ENCODE data around the gene ZNF598. TPM values are rescaled to one million over a fixed set of nuclear protein-coding genes. Genes with fewer than 3 reads are reported as not detected.

ZNF598 gene
- total and polyA plus RNA-seq, 2 experiments from 2014 or later = 8.5 to 48.6 TPM

DNA sequence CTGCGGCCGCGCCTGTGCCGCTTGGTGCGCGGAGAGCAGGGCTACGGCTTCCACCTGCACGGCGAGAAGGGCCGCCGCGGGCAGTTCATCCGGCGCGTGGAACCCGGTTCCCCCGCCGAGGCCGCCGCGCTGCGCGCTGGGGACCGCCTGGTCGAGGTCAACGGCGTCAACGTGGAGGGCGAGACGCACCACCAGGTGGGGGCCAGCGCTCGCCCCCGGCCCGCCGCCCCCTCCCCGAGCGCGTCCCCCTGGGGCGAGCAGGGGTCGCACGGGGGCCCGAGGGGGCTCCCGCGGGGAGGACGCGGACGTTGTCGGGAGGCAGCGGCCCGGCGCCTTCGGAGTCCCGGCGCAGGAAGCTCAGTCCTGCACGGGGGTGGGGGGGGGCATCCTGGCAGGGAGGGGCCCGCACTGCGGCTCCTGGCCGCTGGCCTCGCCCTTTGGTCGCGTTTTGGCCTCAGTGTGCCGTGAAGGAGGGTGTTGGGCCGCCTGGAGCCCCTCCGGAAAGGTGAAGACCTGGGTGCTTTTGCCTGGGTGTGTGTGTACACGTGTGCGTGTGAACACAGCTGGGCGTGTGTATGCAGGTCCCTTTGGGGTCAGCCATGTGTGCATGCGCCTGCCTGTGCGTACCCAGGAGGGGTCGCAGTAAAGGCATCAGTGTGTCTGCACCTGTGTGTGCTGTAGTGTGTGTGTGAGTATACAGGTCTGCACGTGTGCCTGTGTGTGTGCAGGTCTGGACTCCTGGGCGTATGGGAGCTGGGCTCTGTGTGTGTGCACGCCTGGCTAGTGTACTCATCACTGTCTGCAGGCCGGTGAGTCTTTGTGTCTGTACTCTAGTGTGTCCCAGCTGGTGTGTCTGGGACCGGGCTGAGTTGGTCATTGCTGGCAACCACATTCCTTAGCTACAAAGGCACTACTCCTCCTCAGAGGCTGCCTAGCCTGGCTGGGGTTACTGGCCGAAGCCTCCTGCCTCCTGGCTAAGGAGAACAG lies 17.7 kb upstream of the ZNF598 start (continued):
- TF ChIP-seq, protein P1, sequence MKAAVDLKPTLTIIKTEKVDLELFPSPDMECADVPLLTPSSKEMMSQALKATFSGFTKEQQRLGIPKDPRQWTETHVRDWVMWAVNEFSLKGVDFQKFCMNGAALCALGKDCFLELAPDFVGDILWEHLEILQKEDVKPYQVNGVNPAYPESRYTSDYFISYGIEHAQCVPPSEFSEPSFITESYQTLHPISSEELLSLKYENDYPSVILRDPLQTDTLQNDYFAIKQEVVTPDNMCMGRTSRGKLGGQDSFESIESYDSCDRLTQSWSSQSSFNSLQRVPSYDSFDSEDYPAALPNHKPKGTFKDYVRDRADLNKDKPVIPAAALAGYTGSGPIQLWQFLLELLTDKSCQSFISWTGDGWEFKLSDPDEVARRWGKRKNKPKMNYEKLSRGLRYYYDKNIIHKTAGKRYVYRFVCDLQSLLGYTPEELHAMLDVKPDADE (IDR thresholded peaks at IDR 0.05) = no peak
- TF ChIP-seq ZNF331 (CRISPR knock-in tag; IDR thresholded peaks at IDR 0.05; ENCODE audit: low read depth) (no peak), STAT1 (IDR thresholded peaks at IDR 0.05; ENCODE audit: unreplicated experiment) (no peak)
- TF ChIP-seq, protein P2, sequence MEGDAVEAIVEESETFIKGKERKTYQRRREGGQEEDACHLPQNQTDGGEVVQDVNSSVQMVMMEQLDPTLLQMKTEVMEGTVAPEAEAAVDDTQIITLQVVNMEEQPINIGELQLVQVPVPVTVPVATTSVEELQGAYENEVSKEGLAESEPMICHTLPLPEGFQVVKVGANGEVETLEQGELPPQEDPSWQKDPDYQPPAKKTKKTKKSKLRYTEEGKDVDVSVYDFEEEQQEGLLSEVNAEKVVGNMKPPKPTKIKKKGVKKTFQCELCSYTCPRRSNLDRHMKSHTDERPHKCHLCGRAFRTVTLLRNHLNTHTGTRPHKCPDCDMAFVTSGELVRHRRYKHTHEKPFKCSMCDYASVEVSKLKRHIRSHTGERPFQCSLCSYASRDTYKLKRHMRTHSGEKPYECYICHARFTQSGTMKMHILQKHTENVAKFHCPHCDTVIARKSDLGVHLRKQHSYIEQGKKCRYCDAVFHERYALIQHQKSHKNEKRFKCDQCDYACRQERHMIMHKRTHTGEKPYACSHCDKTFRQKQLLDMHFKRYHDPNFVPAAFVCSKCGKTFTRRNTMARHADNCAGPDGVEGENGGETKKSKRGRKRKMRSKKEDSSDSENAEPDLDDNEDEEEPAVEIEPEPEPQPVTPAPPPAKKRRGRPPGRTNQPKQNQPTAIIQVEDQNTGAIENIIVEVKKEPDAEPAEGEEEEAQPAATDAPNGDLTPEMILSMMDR (conservative IDR thresholded peaks at IDR 0.05; ENCODE audit: low read depth in 2 of 2) = no peak

DNA sequence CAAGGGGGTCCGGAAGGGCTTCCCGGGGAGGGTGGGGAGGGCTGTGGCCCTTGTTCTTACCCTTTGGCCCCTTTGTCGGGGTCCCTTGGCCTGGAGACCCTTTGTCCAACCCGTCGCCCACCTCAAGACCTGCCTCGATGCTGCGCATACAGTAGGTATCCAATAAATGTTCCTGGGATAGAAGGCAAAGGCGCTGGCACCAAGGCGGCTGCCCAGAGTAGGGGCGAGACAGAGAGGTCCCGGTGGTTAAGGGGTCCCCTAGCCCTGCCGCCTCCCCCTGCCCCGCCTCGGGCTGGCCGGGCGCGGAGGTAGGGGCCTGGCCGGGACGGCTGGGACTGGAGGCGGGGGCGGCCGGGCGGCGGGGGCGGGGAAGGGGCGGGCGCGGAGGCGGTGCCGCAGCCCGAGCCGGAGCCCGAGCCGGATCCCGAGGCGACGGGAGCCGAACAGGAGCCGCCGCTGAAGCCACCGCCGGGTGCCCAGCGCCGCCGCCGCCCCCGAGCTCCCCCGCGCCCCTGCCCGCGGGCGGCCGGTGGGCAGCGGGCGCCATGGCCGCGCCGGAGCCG lies 16.9 kb upstream of the ZNF598 start, which contains the start of gene NHERF2:
Gene NHERF2 (plus strand): TSS at position 442 of the 563 bp plus-strand sequence. CDS start 104 bp downstream, at position 546.
- peak; percentile 6 for ATAC-seq
- H3K27ac Mint-ChIP-seq = no peak within 1 kb of the TSS
- H3K27ac ChIP-seq (ENCODE audit: low read depth) = no peak within 1 kb of the TSS

More for the DNA sequence above, 16.9 kb upstream of the ZNF598 start, which contains the start of gene NHERF2:
- Mint-ChIP-seq H3K36me3 (ENCODE audit: low read depth) (peaks cover 3% of the 10 kb centered on the region; the same call in 1 of the 3 replicates), H3K27me3 (ENCODE audit: insufficient read depth, low read depth, poor library complexity) (peaks cover 22% of the 10 kb centered on the region), H3K4me1 (peaks cover 12% of the 10 kb centered on the region), H3K4me3 (peak within 1 kb of the TSS; percentile 81), H3K9me3 (no peaks in the 10 kb centered on the region)
- peak; percentile 53 for DNase-seq (ENCODE audit: low spot score)
- Histone ChIP-seq H3K79me2 (replicated peaks; ENCODE audit: insufficient read depth) (no peaks in the 10 kb centered on the region), H3K9me2 (ENCODE audit: insufficient read depth) (no peaks in the 10 kb centered on the region), H3K4me3 (peak within 1 kb of the TSS; percentile 60), H2AFZ (peak within 1 kb of the TSS; percentile 72; the same call in 1 of the 2 replicates), H3K36me3 (ENCODE audit: insufficient read depth) (no peaks in the 10 kb centered on the region), H3K4me1 (ENCODE audit: insufficient read depth) (no peaks in the 10 kb centered on the region; the same call in 1 of the 2 replicates), H3K27me3 (ENCODE audit: insufficient read depth) (peaks cover 43% of the 10 kb centered on the region), H3F3A (replicated peaks; ENCODE audit: low read depth) (peaks cover 5% of the 10 kb centered on the region), H3K4me2 (peak within 1 kb of the TSS; percentile 85), H4K20me1 (replicated peaks; ENCODE audit: insufficient read depth) (no peaks in the 10 kb centered on the region)
- TF ChIP-seq, protein P2 (conservative IDR thresholded peaks at IDR 0.05; ENCODE audit: low read depth in 2 of 2) = no peak
- no peak for TF ChIP-seq EZH2phosphoT487 (IDR thresholded peaks at IDR 0.05; ENCODE audit: unreplicated experiment)
- TF ChIP-seq, protein P3, sequence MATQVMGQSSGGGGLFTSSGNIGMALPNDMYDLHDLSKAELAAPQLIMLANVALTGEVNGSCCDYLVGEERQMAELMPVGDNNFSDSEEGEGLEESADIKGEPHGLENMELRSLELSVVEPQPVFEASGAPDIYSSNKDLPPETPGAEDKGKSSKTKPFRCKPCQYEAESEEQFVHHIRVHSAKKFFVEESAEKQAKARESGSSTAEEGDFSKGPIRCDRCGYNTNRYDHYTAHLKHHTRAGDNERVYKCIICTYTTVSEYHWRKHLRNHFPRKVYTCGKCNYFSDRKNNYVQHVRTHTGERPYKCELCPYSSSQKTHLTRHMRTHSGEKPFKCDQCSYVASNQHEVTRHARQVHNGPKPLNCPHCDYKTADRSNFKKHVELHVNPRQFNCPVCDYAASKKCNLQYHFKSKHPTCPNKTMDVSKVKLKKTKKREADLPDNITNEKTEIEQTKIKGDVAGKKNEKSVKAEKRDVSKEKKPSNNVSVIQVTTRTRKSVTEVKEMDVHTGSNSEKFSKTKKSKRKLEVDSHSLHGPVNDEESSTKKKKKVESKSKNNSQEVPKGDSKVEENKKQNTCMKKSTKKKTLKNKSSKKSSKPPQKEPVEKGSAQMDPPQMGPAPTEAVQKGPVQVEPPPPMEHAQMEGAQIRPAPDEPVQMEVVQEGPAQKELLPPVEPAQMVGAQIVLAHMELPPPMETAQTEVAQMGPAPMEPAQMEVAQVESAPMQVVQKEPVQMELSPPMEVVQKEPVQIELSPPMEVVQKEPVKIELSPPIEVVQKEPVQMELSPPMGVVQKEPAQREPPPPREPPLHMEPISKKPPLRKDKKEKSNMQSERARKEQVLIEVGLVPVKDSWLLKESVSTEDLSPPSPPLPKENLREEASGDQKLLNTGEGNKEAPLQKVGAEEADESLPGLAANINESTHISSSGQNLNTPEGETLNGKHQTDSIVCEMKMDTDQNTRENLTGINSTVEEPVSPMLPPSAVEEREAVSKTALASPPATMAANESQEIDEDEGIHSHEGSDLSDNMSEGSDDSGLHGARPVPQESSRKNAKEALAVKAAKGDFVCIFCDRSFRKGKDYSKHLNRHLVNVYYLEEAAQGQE (IDR thresholded peaks at IDR 0.05; ENCODE audit: unreplicated experiment) = no peak

Data from GM23338 (cell line).